LNCAP (cell line): ENCODE measurements around the gene RANBP10.

ENCODE experiments used
- CTCF ChIP-seq: fragments of 450-650 bp; IDR thresholded peaks from 2 replicates; pipeline ENCODE4 v1.5.1; 2017; ENCODE audit warnings: mild to moderate bottlenecking

Gene RANBP10

GRCh38 chr16:67702130-67702529, 104.2 kb downstream of the RANBP10 start:
- TF ChIP-seq CTCF: no peak

GRCh38 chr16:67701420-67701819, 104.9 kb downstream of the RANBP10 start:
- TF ChIP-seq CTCF: no peak

GRCh38 chr16:67699265-67699664, 107.1 kb downstream of the RANBP10 start:
- TF ChIP-seq CTCF: no peak

GRCh38 chr16:67697422-67698185, 108.8 kb downstream of the RANBP10 start:
- no peak for TF ChIP-seq CTCF

GRCh38 chr16:67694611-67695010, 111.7 kb downstream of the RANBP10 start:
- no peak for TF ChIP-seq CTCF

- TF ChIP-seq CTCF: no peak
Observed at GRCh38 chr16:67685388-67686112, 120.8 kb downstream of the RANBP10 start.

- no peak for TF ChIP-seq CTCF
Observed at GRCh38 chr16:67683767-67684166, 122.6 kb downstream of the RANBP10 start.
